K562 (cell line): ENCODE data around the gene C19orf12. TPM values are rescaled to one million over a fixed set of nuclear protein-coding genes. Genes with fewer than 3 reads are reported as not detected.
A peak's percentile ranks its signal among the peaks of the same experiment; 100 is the strongest.

Experiments used
- ATAC-seq: fragments of 200-7000 bp; cut with Tn5 transposase; 3 replicates; pipeline ENCODE4 v1.9.1; 2020; ENCODE audit warnings: moderate library complexity
- BruUV-seq: library from RNA; stranded (reverse); fragments of 400-500 nt; replicated peaks from 2 replicates; lab custom pipeline; 2021; lab: Mats Ljungman, UMichigan
- CTCF ChIA-PET: fragments of 300-600 bp; formaldehyde crosslinking; extraction: SDS; loops from one replicate; lab custom pipeline; 2021; ENCODE audit warnings: low intra/inter-chr PET ratio; lab: Yijun Ruan, JAX
- POLR2A ChIA-PET: fragments of 300-600, 350-650 bp; sonication (Branson Sonifier 250); formaldehyde crosslinking; extraction: SDS; loops from one replicate; lab custom pipeline; 2021; ENCODE audit warnings: antibody characterized with exemption, inconsistent platforms; lab: Yijun Ruan, JAX
- DNase-seq, 4 experiments: peaks; one replicate each; pipeline versions ENCODE4 v3.0.0 to v3.0.0-alpha.2; 2011 to 2018; ENCODE audit warnings: low spot score in 3 of 4, mixed read lengths in 3 of 4; ENCODE audit errors: extremely low read depth in 1 of 4
- FAIRE-seq: peaks from 2 replicates; lab custom pipeline; 2011; peaks lifted over from hg19 to GRCh38; lab: Jason Lieb, UNC
- H2AFZ ChIP-seq: 2 replicates; pipeline ENCODE4 v1.6.0; 2011; ENCODE audit warnings: low read depth, low read length, control low read depth, inconsistent platforms
- H3K27ac ChIP-seq: fragments of 200-600 bp; 3 replicates; pipeline ENCODE4 v1.8.0; 2011; ENCODE audit warnings: low read depth, mild to moderate bottlenecking, control low read depth, inconsistent platforms, low read length, moderate library complexity, mixed read lengths; ENCODE audit errors: extremely low read depth
- H3K27me3 ChIP-seq, 2 experiments: fragments of 300-600 bp in 1 of 2; 2 replicates in 1 of 2; 3 replicates in 1 of 2; pipeline versions ENCODE4 v1.6.0 to v1.8.0; 2011; ENCODE audit warnings: inconsistent platforms in 2 of 2, low read length in 2 of 2, mild to moderate bottlenecking in 1 of 2, mixed read lengths in 1 of 2, moderate library complexity in 1 of 2; ENCODE audit not compliant: control insufficient read depth in 2 of 2, insufficient read depth in 2 of 2
- H3K36me3 ChIP-seq: fragments of 300-600 bp; 3 replicates; pipeline ENCODE4 v1.8.0; 2011; ENCODE audit warnings: mild to moderate bottlenecking, low read length, inconsistent platforms; ENCODE audit not compliant: control insufficient read depth, insufficient read depth
- H3K4me1 ChIP-seq, 2 experiments: fragments of 200-600 bp in 1 of 2; replicated peaks in 1 of 2; 2 replicates in 1 of 2; 3 replicates in 1 of 2; pipeline versions ENCODE4 v1.5.1 to v1.8.0; 2011; ENCODE audit warnings: inconsistent platforms in 2 of 2, low read length in 2 of 2, mild to moderate bottlenecking in 1 of 2, mixed read lengths in 1 of 2, moderate library complexity in 1 of 2; ENCODE audit not compliant: control insufficient read depth in 2 of 2, insufficient read depth in 2 of 2
- H3K4me2 ChIP-seq: 2 replicates; pipeline ENCODE4 v1.6.1; 2011; ENCODE audit warnings: low read length, control low read depth, inconsistent platforms, mixed read lengths; ENCODE audit not compliant: insufficient read depth
- H3K4me3 ChIP-seq: fragments of 200-600 bp; sonication (generic), shearing (Covaris generic); 2 replicates; pipeline ENCODE4 v1.5.1; 2016; ENCODE audit warnings: control low read depth, inconsistent platforms
- H3K79me2 ChIP-seq: fragments of 200-600 bp; 3 replicates; pipeline ENCODE4 v1.8.0; 2011; ENCODE audit warnings: low read length, inconsistent platforms; ENCODE audit not compliant: control insufficient read depth, insufficient read depth
- H3K9ac ChIP-seq, 2 experiments: 2 replicates each; pipeline versions ENCODE4 v1.6.0 to v1.6.1; 2011; ENCODE audit warnings: low read depth in 2 of 2, low read length in 2 of 2, control low read depth in 1 of 2, inconsistent platforms in 1 of 2, mild to moderate bottlenecking in 1 of 2, mixed read lengths in 1 of 2; ENCODE audit not compliant: insufficient read depth in 1 of 2
- H3K9me1 ChIP-seq: one replicate; pipeline ENCODE4 v1.6.0; 2011; ENCODE audit warnings: inconsistent platforms, mild to moderate bottlenecking, low read length, moderate library complexity; ENCODE audit not compliant: control insufficient read depth, insufficient read depth
- H3K9me3 ChIP-seq: replicated peaks from 2 replicates; pipeline ENCODE4 v1.5.1; 2011; ENCODE audit warnings: low read depth, low read length, inconsistent platforms; ENCODE audit not compliant: control insufficient read depth, insufficient read depth
- H4K20me1 ChIP-seq: replicated peaks from 2 replicates; pipeline ENCODE4 v1.6.1; 2011; ENCODE audit warnings: low read length, inconsistent platforms, mixed read lengths; ENCODE audit not compliant: control insufficient read depth, insufficient read depth
- CTCF ChIP-seq, 3 experiments: IDR thresholded peaks in 2 of 3; conservative IDR thresholded peaks in 1 of 3; 2 replicates each; pipeline ENCODE4 v1.5.1; 2011 to 2012; ENCODE audit warnings: low read length in 3 of 3, mild to moderate bottlenecking in 3 of 3, control low read depth in 2 of 3, improper control_type of control experiment in 1 of 3, inconsistent platforms in 1 of 3, low read depth in 1 of 3, mixed read lengths in 1 of 3, moderate library complexity in 1 of 3; ENCODE audit not compliant: insufficient read depth in 2 of 3
- HNRNPLL ChIP-seq: fragments of 200-400 bp; formaldehyde crosslinking; IDR thresholded peaks from 2 replicates; pipeline ENCODE4 v1.6.1; 2017; ENCODE audit warnings: low read length, low read depth, mild to moderate bottlenecking; ENCODE audit not compliant: poor library complexity, severe bottlenecking
- IFI16 ChIP-seq: fragments of 250-450 bp; sonication (Bioruptor Pico); IDR thresholded peaks from 2 replicates; pipeline ENCODE4 v2.1.2; 2022; ENCODE audit warnings: mild to moderate bottlenecking, inconsistent platforms
- KDM4B ChIP-seq, 2 experiments: fragments of 450-650 bp in 1 of 2; sonication (generic) in 1 of 2; IDR thresholded peaks; 2 replicates each; pipeline ENCODE4 v1.6.1; 2016 to 2017; ENCODE audit warnings: borderline replicate concordance in 2 of 2, antibody characterized with exemption in 1 of 2, low read depth in 1 of 2, mild to moderate bottlenecking in 1 of 2
- POLR2AphosphoS2 ChIP-seq: IDR thresholded peaks from 2 replicates; pipeline ENCODE4 v1.6.1; 2012; ENCODE audit warnings: low read length, improper control_type of control experiment
- POLR2G ChIP-seq: fragments of 200-400 bp; formaldehyde crosslinking; IDR thresholded peaks from 2 replicates; pipeline ENCODE4 v1.6.1; 2017; ENCODE audit warnings: low read depth, mild to moderate bottlenecking, antibody characterized with exemption, low read length, moderate library complexity
- RBFOX2 ChIP-seq: fragments of 200-400 bp; formaldehyde crosslinking; IDR thresholded peaks from 2 replicates; pipeline ENCODE4 v1.6.1; 2017; ENCODE audit warnings: low read depth, mild to moderate bottlenecking, low read length, moderate library complexity
- RBM22 ChIP-seq: fragments of 200-400 bp; formaldehyde crosslinking; IDR thresholded peaks from 2 replicates; pipeline ENCODE4 v1.6.1; 2018; ENCODE audit warnings: low read length, low read depth; ENCODE audit not compliant: poor library complexity, severe bottlenecking
- ZNF3 ChIP-seq: fragments of 250-450 bp; sonication (Bioruptor Pico); IDR thresholded peaks from 2 replicates; pipeline ENCODE4 v1.5.0; 2021; ENCODE audit warnings: mild to moderate bottlenecking, moderate library complexity
- WGBS: fragments of 100-300 bp; shearing (Covaris generic); methylation state at CpG from one replicate; pipeline ENCODE4 v1.1.6; 2016; ENCODE audit warnings: low coverage, mixed read lengths; ENCODE audit not compliant: insufficient coverage; ENCODE audit errors: missing lambda C conversion rate; 5-methylcytosine and 5-hydroxymethylcytosine counted together
- in situ Hi-C: fragments of 300-500 bp; cut with MboI; formaldehyde crosslinking; loops from 4 replicates; pipeline ENCODE4 v1.15.0; 2018; ENCODE audit warnings: inconsistent platforms, mixed read lengths
- intact Hi-C: fragments of 100-400 bp; cut with micrococcal nuclease; formaldehyde crosslinking; loops from 2 replicates; pipeline ENCODE4 v1.14.2; 2022
- polyA plus RNA-seq, 8 experiments: library from polyadenylated mRNA; depleted of rRNA in 4 of 8; stranded (reverse) in 5 of 8; unstranded in 3 of 8; fragments of >200 nt; fragmentation: Nextera tagmentation in 2 of 8; fragmentation: Illumina TruSeq in 1 of 8; extraction: Ambion mirVana in 2 of 8; extraction: Trizol in 1 of 8; gene quantifications; 2 replicates each; pipeline versions ENCODE4 v1.2.1 to v1.2.3, GENCODE V29; 2011 to 2014; ENCODE audit warnings: inconsistent platforms in 1 of 8, missing spikeins in 1 of 8
- total RNA-seq, 7 experiments: library from RNA; depleted of rRNA in 6 of 7; stranded (reverse); fragments of >200 nt in 6 of 7; fragmentation: Illumina TruSeq in 2 of 7; extraction: Trizol in 2 of 7; gene quantifications; 2 replicates each; pipeline versions ENCODE4 v1.2.1 to v1.2.3, GENCODE V29; 2011 to 2021; ENCODE audit warnings: low replicate concordance in 1 of 7

The C19orf12 gene
- total and polyA plus RNA-seq, 9 of the 15 experiments (the other 6 are each of a cell fraction or from before 2014, with no cell fraction given), result 1.9 to 14.5 (median 10.2) TPM

GRCh38 chr19:29677001-29677817 is 37.9 kb downstream of the C19orf12 start:
- Histone ChIP-seq H3K4me2 (no peak overlapping the region), H3K9me3 (no peaks in the 10 kb centered on the region), H4K20me1 (no peaks in the 10 kb centered on the region), H3K27ac (no peak overlapping the region; the same call in 2 of the 3 replicates), H3K4me1 (peaks cover 2 to 41% of the 10 kb centered on the region in 2 experiments; a peak in 3 of 5 replicates), H3K9ac (no peak overlapping the region; a peak in 1 of 4 replicates), H3K4me3 (no peak overlapping the region), H3K27me3 (no peaks in the 10 kb centered on the region)
- in situ Hi-C loops, result no loop called here
- POLR2A ChIA-PET, result interaction anchor here (1.3 to 1.9 kb wide), 3 partner anchors 10 to 20 kb away, joined by 5 to 8 read pairs (median 6); partner anchors contain the start of gene PLEKHF1
- BruUV-seq, result no TSS peak
- WGBS, result 83% methylated on average over 17 of the region's 23 CpGs
- DNase-seq (no peak), FAIRE-seq (no peak)
- CTCF ChIA-PET, result no interaction called here
- intact Hi-C loops, result no loop called here
- TF ChIP-seq POLR2AphosphoS2, result 0 out of 2 replicates have a peak, but pooled peaks have one; percentile 59
- peak; percentile 66 for TF ChIP-seq POLR2G
- TF ChIP-seq RBM22, result peak; percentile 79
- TF ChIP-seq RBFOX2, result peak; percentile 52
- 0 out of 6 replicates have a peak, but pooled peaks of 1 of the 3 experiments have one; percentile 3 for TF ChIP-seq CTCF (IDR thresholded peaks at IDR 0.05 in 2 of 3, conservative IDR thresholded peaks at IDR 0.05 in 1 of 3; ENCODE audit: insufficient read depth in 2 of 3, low read depth in 1 of 3, low read length in 3 of 3)
- no peak for TF ChIP-seq KDM4B (IDR thresholded peaks at IDR 0.05; ENCODE audit: borderline replicate concordance in 2 of 2, low read depth in 1 of 2)
- no peak for TF ChIP-seq ZNF3
- no peak for TF ChIP-seq IFI16 (CRISPR knock-in tag)
- no peak for TF ChIP-seq HNRNPLL
- TF ChIP-seq, all 486 proteins: peak for 5
- peak; percentile 62 for ATAC-seq
- Histone ChIP-seq H3K9me1 (no peaks in the 10 kb centered on the region), H3K36me3 (peaks cover 39% of the 10 kb centered on the region; the same call in 1 of the 3 replicates), H3K79me2 (peaks cover 12% of the 10 kb centered on the region), H2AFZ (no peak overlapping the region)
